GM12878 (cell line): ENCODE data around the gene PLEKHA5. TPM values are rescaled to one million over a fixed set of nuclear protein-coding genes. Genes with fewer than 3 reads are reported as not detected.

Source experiments
- ATAC-seq: fragments of 200-7000 bp; cut with Tn5 transposase; 3 replicates; pipeline ENCODE4 v1.9.1; 2020; ENCODE audit warnings: mild to moderate bottlenecking, moderate library complexity
- BruUV-seq: library from RNA; stranded (reverse); fragments of 400-500 nt; replicated peaks from 2 replicates; lab custom pipeline; 2021; lab: Mats Ljungman, UMichigan
- CTCF ChIA-PET: fragments of 300-600 bp; sonication (Branson Sonifier 250); formaldehyde crosslinking; extraction: SDS; loops from one replicate; lab custom pipeline; 2021; ENCODE audit warnings: inconsistent platforms; lab: Yijun Ruan, JAX
- POLR2A ChIA-PET: fragments of 350-600 bp; formaldehyde crosslinking; extraction: SDS; loops from one replicate; lab custom pipeline; 2021; ENCODE audit warnings: inconsistent platforms; lab: Charles Lee
- RAD21 ChIA-PET: fragments of 300-600 bp; sonication (Branson Sonifier 250); formaldehyde crosslinking; loops from one replicate; lab custom pipeline; 2023; ENCODE audit warnings: antibody characterized with exemption; ENCODE audit not compliant: unreplicated experiment; lab: Charles Lee
- SMC1A ChIA-PET: fragments of 300-600 bp; sonication (Branson Sonifier 250); formaldehyde crosslinking; loops from one replicate; lab custom pipeline; 2023; ENCODE audit not compliant: unreplicated experiment, uncharacterized antibody; lab: Charles Lee
- DNase-seq: peaks from one replicate; pipeline ENCODE4 v3.0.0-alpha.2; 2011; ENCODE audit warnings: low read depth, low spot score
- FAIRE-seq: peaks from 3 replicates; lab custom pipeline; 2011; peaks lifted over from hg19 to GRCh38; lab: Jason Lieb, UNC
- H2AFZ ChIP-seq: 2 replicates; pipeline ENCODE4 v1.6.0; 2011; ENCODE audit warnings: low read depth, low read length, control low read depth; ENCODE audit not compliant: control insufficient read depth
- H3K27ac ChIP-seq: 2 replicates; pipeline ENCODE4 v1.5.1; 2011; ENCODE audit warnings: control low read depth; ENCODE audit not compliant: control insufficient read depth, insufficient read depth
- H3K27me3 ChIP-seq, 2 experiments: replicated peaks in 1 of 2; 2 replicates each; pipeline versions ENCODE4 v1.6.0 to v1.6.1; 2011; ENCODE audit warnings: low read length in 1 of 2; ENCODE audit not compliant: control insufficient read depth in 2 of 2, insufficient read depth in 2 of 2
- H3K36me3 ChIP-seq, 2 experiments: 2 replicates each; pipeline ENCODE4 v1.5.1; 2011; ENCODE audit warnings: low read length in 1 of 2; ENCODE audit not compliant: control insufficient read depth in 2 of 2, insufficient read depth in 2 of 2
- H3K4me1 ChIP-seq: 2 replicates; pipeline ENCODE4 v1.6.1; 2011; ENCODE audit warnings: mild to moderate bottlenecking, low read length, moderate library complexity, mixed read lengths; ENCODE audit not compliant: control insufficient read depth, insufficient read depth
- H3K4me2 ChIP-seq: 2 replicates; pipeline ENCODE4 v1.6.0; 2011; ENCODE audit warnings: control low read depth; ENCODE audit not compliant: control insufficient read depth, insufficient read depth
- H3K4me3 ChIP-seq: fragments of 200-600 bp; sonication (generic); 2 replicates; pipeline ENCODE4 v1.5.1; 2016
- H3K79me2 ChIP-seq: 2 replicates; pipeline ENCODE4 v1.6.0; 2011; ENCODE audit warnings: low read length; ENCODE audit not compliant: control insufficient read depth, insufficient read depth
- H3K9ac ChIP-seq: 2 replicates; pipeline ENCODE4 v1.8.0; 2011; ENCODE audit warnings: low read length, control low read depth, mixed read lengths; ENCODE audit not compliant: control insufficient read depth, insufficient read depth
- H3K9me3 ChIP-seq: replicated peaks from 3 replicates; pipeline ENCODE4 v1.5.1; 2011; ENCODE audit warnings: mild to moderate bottlenecking, low read length; ENCODE audit not compliant: control insufficient read depth, insufficient read depth
- H4K20me1 ChIP-seq: 2 replicates; pipeline ENCODE4 v1.6.0; 2011; ENCODE audit not compliant: control insufficient read depth, insufficient read depth
- BRCA1 ChIP-seq: IDR thresholded peaks from 2 replicates; pipeline ENCODE4 v1.6.1; 2011; ENCODE audit warnings: low read depth, low read length, improper control_type of control experiment
- CEBPB ChIP-seq, 2 experiments: fragments of 150-350 bp in 1 of 2; IDR thresholded peaks; 2 replicates each; pipeline ENCODE4 v1.6.1; 2012 to 2014; ENCODE audit warnings: low read depth in 2 of 2, low read length in 2 of 2, borderline replicate concordance in 1 of 2, inconsistent platforms in 1 of 2
- ETV6 ChIP-seq, 2 experiments: fragments of 450-650 bp in 1 of 2; IDR thresholded peaks in 1 of 2; conservative IDR thresholded peaks in 1 of 2; 2 replicates each; pipeline ENCODE4 v1.6.1; 2014; ENCODE audit warnings: antibody characterized with exemption in 1 of 2, borderline replicate concordance in 1 of 2, low read depth in 1 of 2, mild to moderate bottlenecking in 1 of 2, moderate library complexity in 1 of 2
- IKZF2 ChIP-seq, 2 experiments: fragments of 450-650 bp; IDR thresholded peaks; 2 replicates each; pipeline ENCODE4 v1.6.1; 2017; ENCODE audit warnings: mild to moderate bottlenecking in 2 of 2, moderate library complexity in 2 of 2
- NFXL1 ChIP-seq: fragments of 450-650 bp; IDR thresholded peaks from 2 replicates; pipeline ENCODE4 v1.6.1; 2017; ENCODE audit warnings: antibody characterized with exemption, mild to moderate bottlenecking, borderline replicate concordance
- POLR2A ChIP-seq: IDR thresholded peaks from 2 replicates; pipeline ENCODE4 v1.6.1; 2011; ENCODE audit warnings: low read depth, mild to moderate bottlenecking, low read length
- SIX5 ChIP-seq: IDR thresholded peaks from 2 replicates; pipeline ENCODE4 v1.6.1; 2011; ENCODE audit warnings: mild to moderate bottlenecking, low read depth, low read length, moderate library complexity; ENCODE audit not compliant: severe bottlenecking
- SUPT20H ChIP-seq: IDR thresholded peaks from 2 replicates; pipeline ENCODE4 v1.6.1; 2011; ENCODE audit warnings: low read depth, mild to moderate bottlenecking, low read length, moderate library complexity, borderline replicate concordance; ENCODE audit not compliant: control insufficient read depth
- SUZ12 ChIP-seq: fragments of 200-600 bp; sonication (generic); IDR thresholded peaks from one replicate; pipeline ENCODE4 v1.6.1; 2018; ENCODE audit warnings: antibody characterized with exemption, mild to moderate bottlenecking; ENCODE audit not compliant: unreplicated experiment
- TBL1XR1 ChIP-seq: IDR thresholded peaks from 2 replicates; pipeline ENCODE4 v1.6.1; 2012; ENCODE audit warnings: low read depth, low read length, improper control_type of control experiment
- TCF3 ChIP-seq: IDR thresholded peaks from 2 replicates; pipeline ENCODE4 v1.6.1; 2012; ENCODE audit warnings: low read depth, mild to moderate bottlenecking, low read length, borderline replicate concordance; ENCODE audit not compliant: insufficient read depth
- ZZZ3 ChIP-seq: IDR thresholded peaks from 2 replicates; pipeline ENCODE4 v1.6.1; 2011; ENCODE audit warnings: low read depth; ENCODE audit not compliant: control insufficient read depth, insufficient read length
- WGBS: methylation state at CpG from one replicate; pipeline ENCODE4 v1.1.6; 2016; ENCODE audit warnings: low lambda C conversion rate; ENCODE audit not compliant: insufficient replicate concordance, insufficient coverage; ENCODE audit errors: missing lambda C conversion rate; 5-methylcytosine and 5-hydroxymethylcytosine counted together
- in situ Hi-C: fragments of 300-500 bp; cut with MboI; formaldehyde crosslinking; loops from 9 replicates; pipeline ENCODE4 v1.14.3; 2018; ENCODE audit warnings: mixed read lengths
- intact Hi-C: fragments of 100-400 bp; cut with micrococcal nuclease; formaldehyde crosslinking; loops from one replicate; pipeline ENCODE4 v1.14.2; 2022; ENCODE audit not compliant: unreplicated experiment
- polyA plus RNA-seq, 11 experiments: library from polyadenylated mRNA; depleted of rRNA in 4 of 11; unstranded in 6 of 11; stranded (reverse) in 5 of 11; fragments of >200 nt; fragmentation: Nextera tagmentation in 4 of 11; fragmentation: Illumina TruSeq in 1 of 11; extraction: Ambion mirVana in 4 of 11; extraction: Trizol in 1 of 11; gene quantifications; 1 replicate in 1 of 11; 2 replicates in 10 of 11; pipeline versions ENCODE4 v1.2.1 to v1.2.3, GENCODE V29; 2011 to 2016; ENCODE audit warnings: inconsistent platforms in 2 of 11, missing spikeins in 2 of 11, low read depth in 1 of 11
- total RNA-seq, 4 experiments: library from RNA; depleted of rRNA in 3 of 4; stranded (reverse); fragments of >200 nt in 3 of 4; fragmentation: Illumina TruSeq in 1 of 4; extraction: Trizol in 1 of 4; gene quantifications; 2 replicates each; pipeline versions ENCODE4 v1.2.1 to v1.2.3, GENCODE V29; 2013 to 2021
- TF ChIP-seq, protein P1 (sequence below): IDR thresholded peaks from 2 replicates; pipeline ENCODE4 v1.6.1; 2011; ENCODE audit warnings: low read depth, mild to moderate bottlenecking, low read length, moderate library complexity, borderline replicate concordance; ENCODE audit errors: extremely low read depth
- TF ChIP-seq, protein P2 (sequence below): fragments of 450-650 bp; IDR thresholded peaks from 2 replicates; pipeline ENCODE4 v1.6.1; 2014; ENCODE audit warnings: mild to moderate bottlenecking
- TF ChIP-seq, protein P3 (sequence below): IDR thresholded peaks from 2 replicates; pipeline ENCODE4 v1.6.1; 2011; ENCODE audit warnings: low read depth, low read length, improper control_type of control experiment, borderline replicate concordance
- TF ChIP-seq, protein P4 (sequence below): fragments of 450-650 bp; IDR thresholded peaks from 2 replicates; pipeline ENCODE4 v1.6.1; 2017; ENCODE audit warnings: mild to moderate bottlenecking

Gene PLEKHA5
- total and polyA plus RNA-seq, 10 of the 15 experiments (the other 5 are each of a cell fraction or from before 2014, with no cell fraction given), result 0.09 to 0.33 (median 0.18) TPM; not detected in 3

DNA sequence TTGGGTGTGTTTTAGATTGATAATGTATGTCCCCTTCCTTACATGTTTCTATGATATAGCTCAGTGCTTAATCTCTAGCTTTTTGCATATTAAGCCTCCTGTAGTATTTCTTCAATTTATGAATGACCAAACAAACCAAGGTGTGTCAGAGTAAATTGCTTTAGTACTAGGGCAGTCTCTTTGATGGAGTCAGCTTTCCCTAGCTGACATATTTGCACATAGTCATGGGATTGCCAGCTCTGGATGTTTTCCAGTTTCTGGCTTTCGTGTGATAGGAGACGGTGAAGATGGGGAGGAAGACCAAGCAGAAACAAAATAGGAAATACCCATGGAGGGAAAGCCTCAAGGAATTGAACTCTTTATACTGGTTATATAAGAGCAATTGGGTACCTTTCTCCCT is 148.9 kb downstream of the PLEKHA5 start:
- FAIRE-seq (no peak), DNase-seq (no peak), ATAC-seq (no peak)
- Histone ChIP-seq H3K4me1 (no peaks in the 10 kb centered on the region), H2AFZ (no peak overlapping the region), H3K79me2 (no peaks in the 10 kb centered on the region), H4K20me1 (no peaks in the 10 kb centered on the region), H3K4me2 (no peak overlapping the region), H3K27me3 (no peaks in the 10 kb centered on the region), H3K9ac (no peak overlapping the region), H3K27ac (no peak overlapping the region), H3K36me3 (no peaks in the 10 kb centered on the region), H3K9me3 (no peaks in the 10 kb centered on the region), H3K4me3 (no peak overlapping the region)
- ChIA-PET POLR2A (no interaction called here), SMC1A (no interaction called here), RAD21 (no interaction called here), CTCF (interaction anchor here (1.4 kb wide), 1 partner anchor 10 kb away, joined by 4 read pairs; no protein-coding TSS in a partner anchor)
- intact Hi-C loops, result no loop called here
- in situ Hi-C loops, result no loop called here
- WGBS, result 75% methylated on average over 2 of the region's 2 CpGs
- no TSS peak for BruUV-seq
- TF ChIP-seq POLR2A (no peak), TBL1XR1 (no peak), IKZF2 (IDR thresholded peaks at IDR 0.05) (no peak), ETV6 (conservative IDR thresholded peaks at IDR 0.05 in 1 of 2, IDR thresholded peaks at IDR 0.05 in 1 of 2; ENCODE audit: borderline replicate concordance in 1 of 2, low read depth in 1 of 2) (no peak), SIX5 (no peak), BRCA1 (no peak), CEBPB (IDR thresholded peaks at IDR 0.05; ENCODE audit: borderline replicate concordance in 1 of 2, low read depth in 2 of 2, low read length in 2 of 2) (no peak), SUPT20H (no peak), ZZZ3 (no peak), NFXL1 (no peak), TCF3 (no peak), SUZ12 (no peak)
- TF ChIP-seq, protein P1, sequence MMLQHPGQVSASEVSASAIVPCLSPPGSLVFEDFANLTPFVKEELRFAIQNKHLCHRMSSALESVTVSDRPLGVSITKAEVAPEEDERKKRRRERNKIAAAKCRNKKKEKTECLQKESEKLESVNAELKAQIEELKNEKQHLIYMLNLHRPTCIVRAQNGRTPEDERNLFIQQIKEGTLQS, result no peak
- TF ChIP-seq, protein P2, sequence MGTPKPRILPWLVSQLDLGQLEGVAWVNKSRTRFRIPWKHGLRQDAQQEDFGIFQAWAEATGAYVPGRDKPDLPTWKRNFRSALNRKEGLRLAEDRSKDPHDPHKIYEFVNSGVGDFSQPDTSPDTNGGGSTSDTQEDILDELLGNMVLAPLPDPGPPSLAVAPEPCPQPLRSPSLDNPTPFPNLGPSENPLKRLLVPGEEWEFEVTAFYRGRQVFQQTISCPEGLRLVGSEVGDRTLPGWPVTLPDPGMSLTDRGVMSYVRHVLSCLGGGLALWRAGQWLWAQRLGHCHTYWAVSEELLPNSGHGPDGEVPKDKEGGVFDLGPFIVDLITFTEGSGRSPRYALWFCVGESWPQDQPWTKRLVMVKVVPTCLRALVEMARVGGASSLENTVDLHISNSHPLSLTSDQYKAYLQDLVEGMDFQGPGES, result no peak
- TF ChIP-seq, protein P3, sequence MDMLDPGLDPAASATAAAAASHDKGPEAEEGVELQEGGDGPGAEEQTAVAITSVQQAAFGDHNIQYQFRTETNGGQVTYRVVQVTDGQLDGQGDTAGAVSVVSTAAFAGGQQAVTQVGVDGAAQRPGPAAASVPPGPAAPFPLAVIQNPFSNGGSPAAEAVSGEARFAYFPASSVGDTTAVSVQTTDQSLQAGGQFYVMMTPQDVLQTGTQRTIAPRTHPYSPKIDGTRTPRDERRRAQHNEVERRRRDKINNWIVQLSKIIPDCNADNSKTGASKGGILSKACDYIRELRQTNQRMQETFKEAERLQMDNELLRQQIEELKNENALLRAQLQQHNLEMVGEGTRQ, result no peak
- TF ChIP-seq, protein P4, sequence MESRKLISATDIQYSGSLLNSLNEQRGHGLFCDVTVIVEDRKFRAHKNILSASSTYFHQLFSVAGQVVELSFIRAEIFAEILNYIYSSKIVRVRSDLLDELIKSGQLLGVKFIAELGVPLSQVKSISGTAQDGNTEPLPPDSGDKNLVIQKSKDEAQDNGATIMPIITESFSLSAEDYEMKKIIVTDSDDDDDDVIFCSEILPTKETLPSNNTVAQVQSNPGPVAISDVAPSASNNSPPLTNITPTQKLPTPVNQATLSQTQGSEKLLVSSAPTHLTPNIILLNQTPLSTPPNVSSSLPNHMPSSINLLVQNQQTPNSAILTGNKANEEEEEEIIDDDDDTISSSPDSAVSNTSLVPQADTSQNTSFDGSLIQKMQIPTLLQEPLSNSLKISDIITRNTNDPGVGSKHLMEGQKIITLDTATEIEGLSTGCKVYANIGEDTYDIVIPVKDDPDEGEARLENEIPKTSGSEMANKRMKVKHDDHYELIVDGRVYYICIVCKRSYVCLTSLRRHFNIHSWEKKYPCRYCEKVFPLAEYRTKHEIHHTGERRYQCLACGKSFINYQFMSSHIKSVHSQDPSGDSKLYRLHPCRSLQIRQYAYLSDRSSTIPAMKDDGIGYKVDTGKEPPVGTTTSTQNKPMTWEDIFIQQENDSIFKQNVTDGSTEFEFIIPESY, result no peak
